DMS53 treated with DMSO at 0.1 percent for 48 hours (cell line): Measurements from ENCODE around the gene LRIG1.

ENCODE experiments used
- DNase-seq: peaks from one replicate; lab custom pipeline; 2025; ENCODE audit not compliant: unreplicated experiment; lab: John Stamatoyannopoulos, UW

The LRIG1 gene

GRCh38 chr3:66406163-66406562 lies 94.7 kb downstream of the LRIG1 start:
- DNase-seq, result no peak

GRCh38 chr3:66405701-66406091 lies 95.1 kb downstream of the LRIG1 start:
- no peak for DNase-seq

GRCh38 chr3:66404903-66405700 lies 95.7 kb downstream of the LRIG1 start:
- DNase-seq, result no peak

- DNase-seq, result no peak
Measured at GRCh38 chr3:66404197-66404596, 96.6 kb downstream of the LRIG1 start.

- DNase-seq, result no peak
Measured at GRCh38 chr3:66403323-66403990, 97.4 kb downstream of the LRIG1 start.

- DNase-seq, result no peak
Measured at GRCh38 chr3:66402596-66403290, 98.1 kb downstream of the LRIG1 start.

GRCh38 chr3:66401675-66402491 lies 98.9 kb downstream of the LRIG1 start:
- no peak for DNase-seq

- DNase-seq, result no peak
Measured at GRCh38 chr3:66401157-66401550, 99.7 kb downstream of the LRIG1 start.

- DNase-seq, result no peak
Measured at GRCh38 chr3:66400411-66401156, 100.2 kb downstream of the LRIG1 start.

GRCh38 chr3:66399529-66400232 lies 101.1 kb downstream of the LRIG1 start:
- DNase-seq, result no peak

- no peak for DNase-seq
Measured at GRCh38 chr3:66398228-66399025, 102.4 kb downstream of the LRIG1 start.

- DNase-seq, result no peak
Measured at GRCh38 chr3:66397745-66398144, 103.1 kb downstream of the LRIG1 start.

GRCh38 chr3:66396888-66397287 lies 103.9 kb downstream of the LRIG1 start:
- no peak for DNase-seq

GRCh38 chr3:66396161-66396760 lies 104.6 kb downstream of the LRIG1 start:
- DNase-seq, result no peak

GRCh38 chr3:66395635-66396034 lies 105.2 kb downstream of the LRIG1 start:
- no peak for DNase-seq

GRCh38 chr3:66394753-66395249 lies 106.0 kb downstream of the LRIG1 start:
- no peak for DNase-seq

- no peak for DNase-seq
Measured at GRCh38 chr3:66394019-66394752, 106.6 kb downstream of the LRIG1 start.
